Activated T-helper 1 cell treated with anti-CD3 and anti-CD28 coated beads, Interleukin-2, amount 50 U/mL, for 16 hours (primary cell): Measurements from ENCODE around the gene TMEM181.
"Not testable (repeated sequence)": the region's sequence is repeated elsewhere in the genome, so short reads cannot be mapped to it uniquely, and the experiment has no call there.

Source experiments
- DNase-seq, 2 donors: peaks; one replicate each; pipeline ENCODE4 v3.0.0-alpha.2; 2020; ENCODE audit warnings: low read depth in 1 of 2, low spot score in 1 of 2

Gene TMEM181

DNA sequence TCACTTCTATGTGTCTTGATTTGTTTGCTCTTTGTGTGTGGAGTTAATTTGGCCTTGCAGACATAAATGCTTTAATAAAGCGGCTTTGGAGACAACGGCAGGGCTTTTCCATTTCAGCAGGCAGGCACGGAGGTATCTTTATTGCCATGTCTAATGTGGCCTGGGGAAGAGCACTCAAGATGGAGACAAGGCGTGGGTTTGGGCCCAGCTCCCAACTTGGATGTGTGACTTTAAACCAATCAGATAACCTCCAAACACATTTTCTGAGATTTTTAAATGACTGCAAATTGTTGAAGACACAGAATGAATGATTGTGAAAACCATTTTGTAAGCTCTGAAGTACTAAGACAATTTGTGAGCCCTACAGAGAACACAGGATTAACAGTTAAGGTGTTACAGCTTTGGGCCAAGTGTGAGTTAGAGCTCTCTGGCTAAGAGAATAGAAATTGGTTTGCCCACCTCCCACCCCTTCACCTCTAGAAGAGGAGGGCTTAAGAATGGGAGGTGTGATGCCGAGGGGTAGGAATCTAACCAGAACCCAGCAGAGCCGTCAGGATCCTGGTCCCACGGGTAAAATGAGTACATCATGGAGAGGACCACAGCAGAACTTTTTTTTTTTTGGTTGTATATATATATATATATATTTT lies 75.7 kb downstream of the TMEM181 start:
- DNase-seq: no peak

DNA sequence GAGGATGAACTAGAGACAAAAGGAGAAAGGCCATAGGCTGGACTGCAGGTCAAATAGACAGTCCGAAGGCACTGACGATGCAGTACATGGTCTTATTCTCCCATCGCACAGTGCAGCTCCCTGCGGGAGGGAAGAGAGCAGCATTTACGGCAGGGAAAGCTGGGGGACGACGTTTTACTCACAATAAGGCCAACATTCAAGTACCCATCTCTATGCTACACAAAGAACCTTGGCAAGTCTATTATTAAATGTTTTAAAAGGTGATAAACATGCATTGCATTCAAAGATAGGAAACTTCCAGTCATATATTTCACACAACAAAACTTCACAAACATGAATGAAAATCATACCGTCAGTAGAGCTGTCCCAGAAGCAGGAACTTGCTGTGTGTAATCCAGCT lies 76.9 kb downstream of the TMEM181 start:
- DNase-seq: no peak

DNA sequence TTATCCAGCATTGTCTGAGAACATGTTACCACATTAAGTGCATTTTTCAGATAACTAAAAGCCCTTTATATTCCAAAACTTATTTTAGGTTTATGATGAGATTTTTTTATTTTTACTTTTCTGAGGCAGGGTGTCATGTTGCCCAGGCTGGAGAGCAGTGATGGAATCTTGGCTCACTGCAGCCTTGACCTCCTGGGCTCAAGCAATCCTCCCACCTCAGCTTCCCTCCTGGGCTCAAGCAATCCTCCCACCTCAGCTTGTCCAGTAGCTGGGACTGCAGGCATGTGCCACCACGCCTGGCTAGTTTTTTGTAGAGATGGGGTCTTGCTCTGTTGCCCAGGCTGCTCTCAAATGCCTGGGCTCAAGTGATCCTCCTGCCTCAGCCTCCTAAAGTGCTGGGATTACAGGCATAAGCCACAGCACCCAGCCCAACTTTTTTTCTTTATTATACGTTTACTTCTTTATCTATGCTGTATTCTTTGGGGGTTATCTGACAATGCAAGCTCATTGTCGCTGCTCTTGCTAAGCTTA lies 78.5 kb downstream of the TMEM181 start:
- no peak for DNase-seq

DNA sequence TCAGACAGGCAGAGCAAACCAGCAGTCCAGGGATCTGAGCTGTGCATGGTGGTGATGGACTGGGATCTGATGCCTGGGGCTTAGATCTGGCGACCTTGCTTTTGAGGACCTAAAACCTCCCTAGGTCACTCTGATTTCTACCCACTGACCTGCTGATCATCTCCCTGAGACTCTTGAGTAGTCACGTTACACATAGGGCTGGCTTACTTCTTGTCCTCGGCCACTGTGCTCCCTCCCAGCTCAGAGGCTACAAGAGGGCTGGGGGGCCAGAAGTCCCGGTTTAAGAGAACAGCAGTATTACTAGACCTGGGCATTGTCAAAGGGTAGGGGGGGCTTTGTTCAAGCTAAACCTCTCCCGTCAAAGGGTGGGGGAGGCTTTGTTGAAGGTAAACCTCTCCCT lies 79.2 kb downstream of the TMEM181 start:
- DNase-seq: no peak

DNA sequence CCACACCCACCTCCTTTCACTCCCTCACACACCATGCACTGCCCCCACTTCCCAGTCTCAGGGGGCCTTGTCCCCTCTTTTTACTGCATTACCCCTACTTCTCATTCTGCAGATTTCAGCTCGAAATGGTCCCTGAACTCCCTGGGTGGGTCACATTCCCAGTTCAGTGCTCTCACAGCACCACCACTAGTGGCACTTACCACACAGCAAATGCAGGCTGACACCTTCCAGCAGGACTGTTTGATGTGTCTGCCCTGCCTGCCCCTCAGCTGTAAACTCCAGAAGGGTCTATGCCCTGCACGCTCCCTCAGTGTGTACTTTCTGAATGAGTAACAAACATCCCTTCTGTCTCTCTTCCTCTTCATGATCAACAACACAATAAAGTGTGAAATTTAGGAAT lies 80.6 kb downstream of the TMEM181 start:
- DNase-seq: no peak

DNA sequence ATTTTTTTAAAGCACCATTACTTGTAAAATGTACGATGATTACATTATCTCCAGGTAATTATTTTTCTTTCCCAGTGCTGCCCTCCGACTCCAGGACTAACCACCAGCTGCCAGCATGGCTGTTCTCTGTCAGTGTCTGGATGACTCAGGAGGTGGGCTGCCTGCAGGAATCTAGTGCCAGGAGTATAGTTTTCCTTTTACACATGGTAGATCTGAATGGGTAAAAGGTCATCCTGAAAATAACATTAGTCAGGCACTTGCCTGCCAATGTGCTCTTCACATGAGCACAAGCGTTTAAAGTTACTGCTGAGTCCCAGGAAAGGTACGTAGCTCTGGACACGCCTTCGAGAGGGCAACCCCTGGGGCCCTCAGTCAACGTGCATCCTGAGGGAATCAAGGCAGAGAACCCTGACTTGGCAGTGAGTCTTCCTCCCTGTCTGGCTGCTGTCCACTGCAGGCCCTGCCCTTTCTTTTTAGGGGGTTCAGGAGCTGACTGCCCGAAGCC lies 82.3 kb downstream of the TMEM181 start:
- no peak for DNase-seq

DNA sequence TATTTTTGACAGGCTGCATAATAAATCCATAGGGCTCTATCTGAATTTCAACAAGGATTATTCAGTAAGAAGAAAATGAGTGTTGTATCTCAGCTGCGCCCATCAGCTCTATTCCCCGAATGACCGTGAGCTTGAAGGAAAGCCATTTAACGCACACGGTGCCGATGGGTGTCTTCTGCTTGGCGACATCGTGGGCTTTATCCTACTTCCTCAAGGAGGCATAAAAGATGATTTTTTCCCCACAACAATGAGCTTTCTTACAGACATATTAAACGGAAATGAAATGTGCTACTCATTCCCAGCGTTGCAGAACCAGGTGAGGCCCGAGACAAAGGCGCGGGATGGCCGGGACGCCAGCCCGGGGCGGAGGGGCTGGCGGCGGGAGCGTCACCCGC lies 83.9 kb downstream of the TMEM181 start:
- no peak for DNase-seq

DNA sequence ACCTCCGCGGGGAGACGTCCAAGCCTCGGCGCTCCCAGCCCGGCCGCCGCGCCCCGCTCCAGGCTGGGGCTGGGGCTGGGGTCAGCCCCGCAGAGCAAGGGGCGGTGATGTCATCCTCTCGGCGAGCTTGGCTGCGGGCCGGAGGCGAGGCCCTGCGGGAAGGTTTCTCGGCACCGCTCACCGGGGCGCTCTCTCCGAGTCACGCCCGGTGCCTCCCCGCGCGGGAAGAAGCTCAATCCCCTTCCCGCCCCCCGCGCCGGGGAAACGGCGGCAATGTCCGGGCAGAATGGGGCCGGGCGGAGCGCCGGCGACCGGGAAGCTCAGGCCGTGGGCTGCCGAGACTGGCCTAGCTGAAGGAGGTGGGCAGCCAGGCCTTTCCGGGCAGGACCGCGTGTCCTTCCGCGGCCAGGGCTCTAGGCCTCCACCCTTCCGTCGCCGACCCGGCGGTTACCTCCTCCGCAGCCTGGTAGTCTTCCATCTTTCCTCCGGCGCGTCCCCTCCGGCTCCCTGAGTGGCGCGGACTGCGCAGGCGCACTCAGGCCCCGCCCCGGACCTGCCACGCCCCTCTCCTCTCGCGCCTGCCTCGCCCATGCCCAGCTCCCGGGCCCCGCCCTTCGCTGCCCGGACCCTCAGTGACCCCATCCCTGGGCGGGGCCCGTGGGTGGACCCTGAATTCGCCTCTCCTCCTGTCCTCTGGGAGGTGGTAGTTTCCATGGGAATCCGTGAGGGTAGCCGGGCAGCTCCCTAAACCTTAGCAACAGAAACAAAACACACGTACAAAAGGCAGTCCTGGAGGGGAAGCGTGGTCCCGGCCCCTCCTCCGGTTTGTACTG lies 84.6 kb downstream of the TMEM181 start, which contains the start of gene DYNLT1:
Gene DYNLT1 (minus strand): TSS at position 513 of the 833 bp plus-strand sequence. CDS start 35 bp downstream, at position 478.
- DNase-seq: peak; percentile 69 to 85

DNA sequence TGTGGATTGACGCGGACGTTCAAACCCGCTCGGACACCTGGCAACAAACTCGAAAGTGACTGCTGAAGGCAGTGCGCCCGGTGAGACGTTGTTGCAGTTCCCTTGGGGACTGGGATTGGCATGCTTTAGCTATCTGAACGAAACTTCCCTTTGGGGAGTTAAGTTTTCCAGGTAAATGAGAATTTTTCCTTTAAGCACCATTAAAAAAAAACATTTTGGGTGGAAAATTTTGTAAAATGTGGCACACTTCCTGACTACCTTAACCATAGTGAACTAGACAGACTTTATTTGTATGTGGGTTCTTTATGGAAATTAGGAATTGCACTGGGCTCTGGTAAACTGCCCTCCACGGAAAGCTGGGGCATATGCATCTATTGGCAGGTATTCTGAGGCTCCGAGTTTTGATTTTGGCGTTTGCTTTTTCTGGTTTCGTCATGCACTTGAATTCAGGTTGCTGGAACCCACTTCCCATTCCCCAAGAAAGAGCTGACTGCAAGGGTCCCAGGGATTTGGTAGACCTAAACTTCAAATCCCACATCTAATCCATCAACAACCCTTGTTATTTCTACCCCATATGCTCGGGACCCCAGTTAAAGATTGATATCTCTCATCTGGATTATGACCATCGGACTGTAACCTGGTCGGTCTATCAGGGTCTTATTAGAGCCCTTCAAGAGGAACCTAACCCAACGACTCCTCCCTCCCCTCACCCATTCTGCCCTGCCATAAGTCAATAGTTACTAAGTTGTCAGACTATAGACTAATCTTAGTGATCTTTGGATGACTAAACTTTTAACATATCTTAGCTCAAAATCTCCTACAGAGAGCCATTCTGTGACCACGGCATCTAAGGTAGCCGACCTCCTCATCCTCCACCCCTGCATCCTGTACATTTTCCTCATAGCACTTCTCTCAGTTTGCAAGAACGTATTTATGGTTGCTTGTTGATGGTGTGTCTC lies 85.5 kb downstream of the TMEM181 start:
- no peak for DNase-seq

DNA sequence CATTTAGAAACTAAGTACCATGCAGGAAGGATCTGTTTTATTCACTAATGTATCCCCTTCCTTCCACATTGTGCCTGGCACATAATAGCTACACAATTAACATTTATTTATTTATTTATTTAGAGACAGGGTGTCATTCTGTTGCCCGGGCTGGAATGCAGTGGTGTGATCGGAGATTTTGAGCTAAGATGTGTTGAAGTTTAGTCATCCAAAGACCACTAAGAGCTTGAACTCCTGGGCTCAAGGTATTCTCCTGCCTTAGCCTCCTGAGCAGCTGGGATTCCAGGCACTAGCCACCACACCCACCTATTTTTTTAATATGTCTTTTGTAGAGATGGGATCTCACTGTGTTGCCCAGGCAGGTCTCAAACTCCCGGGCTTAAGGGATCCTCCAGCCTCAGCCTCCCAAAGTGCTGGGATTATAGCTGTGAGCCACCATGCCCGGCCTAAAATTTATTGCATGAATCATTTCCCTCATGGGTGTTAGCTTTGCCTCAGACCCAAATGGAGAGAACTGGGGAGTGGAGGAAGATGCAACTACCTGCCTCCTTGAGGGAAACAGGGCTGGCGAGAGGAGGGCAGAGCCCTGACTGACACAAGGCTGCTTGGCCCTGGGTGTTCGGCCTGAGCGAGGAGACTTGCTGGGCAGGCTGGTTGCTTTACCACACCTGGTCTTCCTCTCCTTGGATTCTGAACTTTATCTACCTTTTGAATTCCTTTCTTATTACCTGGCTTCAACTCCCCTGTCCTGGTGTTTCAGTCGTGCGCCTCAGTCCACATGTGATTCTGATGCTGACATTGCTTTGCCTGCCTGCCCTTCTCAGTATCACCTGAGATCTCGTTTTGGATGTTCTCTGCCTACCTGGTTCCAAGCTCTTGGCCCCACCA lies 86.4 kb downstream of the TMEM181 start:
- no peak for DNase-seq

DNA sequence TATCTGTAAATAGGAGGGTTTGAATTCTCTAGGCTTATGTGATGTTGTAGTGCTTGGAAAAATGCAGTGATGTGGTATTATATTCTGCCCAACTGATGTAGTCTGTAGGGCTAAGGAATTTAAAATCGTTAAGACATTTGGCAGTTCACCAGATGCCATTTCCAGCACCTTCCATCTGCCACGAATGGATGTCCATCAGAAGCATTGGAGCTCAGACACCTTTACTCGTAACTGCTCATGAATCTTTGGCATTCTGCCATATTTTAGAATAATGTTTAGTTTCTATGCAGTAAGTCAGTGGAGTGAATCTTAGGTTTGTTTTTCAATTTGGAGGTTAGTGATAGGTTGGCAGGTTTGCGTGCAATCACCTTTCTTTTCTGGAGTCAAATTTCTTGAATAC lies 87.6 kb downstream of the TMEM181 start:
- no peak for DNase-seq

DNA sequence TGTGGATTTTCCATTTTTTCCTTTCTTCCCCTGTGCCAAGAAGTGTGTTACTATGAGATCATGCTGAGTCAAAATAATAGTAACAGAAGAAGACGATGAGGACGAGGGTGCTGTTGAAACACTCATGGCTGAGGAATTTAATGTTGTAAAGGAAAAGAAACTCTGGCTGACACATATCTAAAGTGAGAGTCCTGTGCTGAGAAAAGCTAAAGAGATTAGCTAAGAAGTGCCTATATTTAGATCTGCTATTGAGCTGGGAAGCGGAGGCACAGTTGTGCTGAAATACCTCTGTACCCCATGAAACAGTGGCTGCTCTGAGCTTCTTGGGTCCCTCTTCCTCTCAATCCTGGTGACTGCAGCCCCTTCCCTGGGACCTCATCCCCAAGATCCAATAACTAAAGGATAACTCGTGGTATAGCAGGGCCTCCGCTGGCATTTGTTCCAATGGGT lies 88.8 kb downstream of the TMEM181 start:
- DNase-seq: no peak

DNA sequence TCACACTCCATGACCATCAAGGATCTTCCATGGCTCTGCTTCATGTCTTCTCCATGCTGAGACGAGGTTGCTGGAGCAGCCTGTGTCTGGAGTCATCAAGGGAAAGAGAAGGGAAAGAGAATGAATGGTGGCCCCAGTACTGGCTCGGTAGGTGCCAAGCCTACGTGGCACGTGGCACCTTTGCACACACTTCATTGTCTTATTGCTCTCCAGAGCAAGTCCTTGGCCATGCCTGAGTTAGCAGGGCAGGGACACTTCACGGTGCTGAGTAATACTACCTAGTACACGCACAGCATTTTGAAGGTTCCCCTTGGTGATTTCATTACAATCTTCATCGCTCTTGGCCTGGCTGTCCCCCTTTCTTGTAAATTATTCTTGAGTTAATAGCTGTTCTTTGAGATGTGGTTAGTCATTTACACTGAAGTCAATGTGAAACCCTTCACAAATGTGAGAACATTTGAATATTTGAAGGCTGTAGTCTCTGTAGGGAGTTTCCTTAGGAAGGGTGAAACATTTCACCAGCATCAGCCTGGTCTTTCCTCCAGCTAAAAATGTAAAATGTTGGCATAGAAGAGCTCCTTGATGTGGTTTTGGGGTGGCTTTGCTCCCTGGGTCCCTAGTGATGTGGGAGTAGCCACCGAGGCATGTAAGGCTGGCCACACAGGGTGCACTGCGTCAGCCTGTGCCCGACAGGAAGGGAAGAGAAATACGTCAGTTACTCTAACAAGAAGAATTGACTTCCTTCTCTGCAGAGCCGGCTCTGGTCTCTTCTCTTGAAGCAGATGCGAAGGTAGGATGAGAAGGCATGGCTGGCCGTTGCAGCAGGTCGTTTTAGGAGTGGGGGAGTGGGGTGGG lies 89.6 kb downstream of the TMEM181 start, which contains the start of gene SYTL3:
Gene SYTL3 (plus strand): TSS at position 766 of the 855 bp plus-strand sequence. CDS start 13,215 bp downstream, outside the sequence.
- peak; percentile 41 to 62 for DNase-seq

DNA sequence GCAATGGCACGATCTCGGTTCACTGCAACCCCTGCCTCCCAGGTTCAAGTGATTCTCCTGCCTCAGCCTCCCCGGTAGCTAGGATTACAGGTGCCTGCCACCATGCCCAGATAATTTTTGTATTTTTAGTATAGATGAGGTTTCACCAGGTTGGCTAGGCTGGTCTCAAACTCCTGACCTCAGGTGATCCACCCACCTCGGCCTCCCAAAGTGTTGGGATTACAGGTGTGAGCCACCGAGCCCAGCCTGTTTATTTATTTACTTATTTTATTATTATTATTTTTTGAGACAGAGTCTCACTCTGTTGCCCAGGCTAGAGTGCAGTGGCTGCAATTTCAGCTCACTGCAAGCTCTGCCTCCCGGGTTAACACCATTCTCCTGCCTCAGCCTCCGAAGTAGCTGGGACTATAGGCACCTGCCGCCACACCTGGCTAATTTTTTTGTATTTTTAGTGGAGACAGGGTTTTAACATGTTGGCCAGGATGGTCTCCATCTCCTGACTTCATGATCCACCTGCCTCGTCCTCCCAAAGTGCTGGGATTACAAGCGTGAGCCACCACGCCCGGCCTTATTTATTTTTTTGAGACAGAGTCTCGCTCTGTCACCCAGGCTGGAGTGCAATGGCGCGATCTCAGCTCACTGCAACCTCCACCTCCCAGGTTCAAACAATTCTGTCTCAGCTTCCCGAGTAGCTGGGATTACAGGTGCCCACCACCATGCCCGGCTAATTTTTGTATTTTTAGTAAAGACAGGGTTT lies 92.3 kb downstream of the TMEM181 start:
- not testable (repeated sequence) for DNase-seq

DNA sequence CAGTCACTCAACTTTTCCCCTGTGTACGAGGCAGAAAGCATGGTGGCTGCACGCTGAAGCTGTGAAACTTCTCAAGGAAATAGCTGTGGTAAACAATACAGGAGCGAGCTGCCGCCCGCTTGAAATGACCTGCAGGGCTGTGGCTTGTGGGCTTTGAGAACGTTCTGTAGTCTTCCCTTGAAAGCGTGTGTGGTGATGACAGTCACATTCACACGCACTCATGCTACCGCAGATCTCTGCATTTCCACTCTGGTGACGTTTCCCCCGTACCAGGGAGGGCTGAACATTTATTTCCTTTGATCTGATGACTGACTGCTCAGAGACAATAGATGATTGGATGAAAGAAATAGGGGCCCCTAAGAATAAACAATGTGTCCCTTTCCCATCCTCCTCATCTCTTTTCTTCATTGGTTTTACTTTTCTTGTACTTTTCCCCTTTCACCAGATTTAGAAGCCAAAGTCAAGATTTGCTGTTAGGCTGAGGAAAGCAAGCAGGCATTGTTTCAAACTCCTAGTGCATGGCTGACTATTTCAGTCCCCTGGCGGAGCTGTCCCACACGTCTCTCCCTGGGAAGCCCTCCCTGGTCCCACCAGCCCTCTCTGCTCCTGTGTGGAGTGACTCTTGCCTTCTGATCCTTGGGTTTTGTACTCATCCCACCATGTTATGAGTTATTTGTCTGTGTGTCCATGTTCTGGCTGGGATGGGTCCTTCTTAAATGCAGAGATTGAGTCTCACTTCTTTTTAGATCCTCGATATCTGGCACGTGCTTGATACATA lies 93.9 kb downstream of the TMEM181 start:
- DNase-seq: peak; percentile 66 to 78

DNA sequence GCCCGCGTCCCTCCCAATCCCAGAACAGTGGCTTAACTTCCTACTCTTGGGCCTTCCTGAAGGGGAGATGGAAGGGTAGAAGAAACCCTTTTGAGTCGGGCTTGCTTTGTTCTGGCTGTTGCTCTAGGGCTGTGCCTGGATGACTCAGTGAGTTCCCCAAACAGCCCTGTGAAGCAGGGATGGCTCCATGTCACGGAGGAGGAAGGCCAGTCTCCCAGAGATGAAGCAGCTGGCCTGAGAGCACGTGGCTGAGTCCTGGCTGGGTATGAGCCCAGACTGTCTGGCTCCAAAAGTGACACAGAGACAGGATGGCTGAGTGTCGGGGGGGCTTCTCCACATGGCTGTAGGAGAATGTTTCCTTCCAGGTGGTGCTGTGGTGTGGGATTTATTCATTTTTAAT lies 94.6 kb downstream of the TMEM181 start:
- no peak for DNase-seq

DNA sequence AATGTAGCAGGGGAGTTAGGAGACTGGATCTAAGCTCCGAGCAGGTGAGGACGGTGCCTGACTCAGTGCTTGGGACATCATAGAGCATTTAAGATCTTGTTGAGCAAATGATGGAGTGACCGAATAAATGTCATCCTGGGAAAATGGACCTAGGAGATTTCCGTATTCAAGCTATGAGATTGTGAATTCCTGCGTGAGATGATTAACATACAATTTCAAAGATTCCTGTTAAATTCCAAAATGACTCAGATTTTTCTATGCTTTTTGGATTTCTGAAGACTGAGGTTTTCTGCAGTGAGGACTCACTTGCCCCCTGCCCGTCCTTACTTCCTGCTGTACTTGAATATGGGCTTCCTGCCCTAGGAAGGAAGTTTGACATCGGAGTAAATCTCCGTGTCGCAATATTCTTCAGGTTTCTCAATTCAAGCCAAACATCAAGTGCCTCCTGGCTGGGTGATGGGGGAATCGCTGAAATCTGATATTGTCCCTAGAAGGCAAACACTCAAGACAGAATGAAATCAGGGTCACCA lies 95.1 kb downstream of the TMEM181 start:
- no peak for DNase-seq
